GM21423 (cell line): ENCODE data around the gene MOGAT2.
"Not testable (repeated sequence)": the region's sequence is repeated elsewhere in the genome, so short reads cannot be mapped to it uniquely, and the experiment has no call there.

Source experiments
- ATAC-seq: cut with Tn5 transposase; IDR thresholded peaks from one replicate; pipeline ENCODE4 v1.9.1; 2021; ENCODE audit warnings: mild to moderate bottlenecking, moderate library complexity; ENCODE audit not compliant: unreplicated experiment

MOGAT2 gene

GRCh38 chr11:75718419-75719339 lies 1.0 kb downstream of the MOGAT2 start:
- no peak for ATAC-seq

- ATAC-seq: no peak
Measured at GRCh38 chr11:75719340-75720239, 2.0 kb downstream of the MOGAT2 start.

GRCh38 chr11:75720639-75721038 lies 3.0 kb downstream of the MOGAT2 start:
- ATAC-seq: no peak

GRCh38 chr11:75721852-75722668 lies 4.4 kb downstream of the MOGAT2 start:
- no peak for ATAC-seq

- no peak for ATAC-seq
Measured at GRCh38 chr11:75722669-75723042, 5.0 kb downstream of the MOGAT2 start.

- ATAC-seq: no peak
Measured at GRCh38 chr11:75725547-75726320, 8.1 kb downstream of the MOGAT2 start.

GRCh38 chr11:75728992-75729391 lies 11.4 kb downstream of the MOGAT2 start:
- no peak for ATAC-seq

- ATAC-seq: no peak
Measured at GRCh38 chr11:75731095-75731494, 13.5 kb downstream of the MOGAT2 start.

GRCh38 chr11:75733071-75733430 lies 15.4 kb downstream of the MOGAT2 start:
- no peak for ATAC-seq

GRCh38 chr11:75733431-75734107 lies 15.9 kb downstream of the MOGAT2 start:
- ATAC-seq: no peak

- no peak for ATAC-seq
Measured at GRCh38 chr11:75734491-75735180, 17.0 kb downstream of the MOGAT2 start.

- ATAC-seq: no peak
Measured at GRCh38 chr11:75735181-75735845, 17.7 kb downstream of the MOGAT2 start.

GRCh38 chr11:75737314-75737713 lies 19.7 kb downstream of the MOGAT2 start:
- no peak for ATAC-seq

- no peak for ATAC-seq
Measured at GRCh38 chr11:75740681-75741080, 23.0 kb downstream of the MOGAT2 start.

GRCh38 chr11:75743159-75743558 lies 25.5 kb downstream of the MOGAT2 start:
- ATAC-seq: not testable (repeated sequence)

- no peak for ATAC-seq
Measured at GRCh38 chr11:75743711-75744563, 26.3 kb downstream of the MOGAT2 start.

GRCh38 chr11:75745807-75746206 lies 28.2 kb downstream of the MOGAT2 start:
- no peak for ATAC-seq
